ENCODE data around the gene EEF2K. TPM values are rescaled to one million over a fixed set of nuclear protein-coding genes. Genes with fewer than 3 reads are reported as not detected.

The EEF2K gene
- total and polyA plus RNA-seq, 2 of the 13 experiments (the other 11 are each of a cell fraction or from before 2014, with no cell fraction given), result 22.0 to 23.8 TPM

GRCh38 chr16:22206013-22206841, at the start of gene EEF2K (continued):
- TF ChIP-seq EP300 (IDR thresholded peaks at IDR 0.05; ENCODE audit: low read depth in 2 of 2, low read length in 2 of 2) (peak; percentile 38 to 49; a peak in 1 of 4 replicates), EP300 (CRISPR knock-in tag; IDR thresholded peaks at IDR 0.05; ENCODE audit: borderline replicate concordance) (no peak), ZNF329 (CRISPR knock-in tag; IDR thresholded peaks at IDR 0.05; ENCODE audit: low read depth) (peak; percentile 93), PRMT3 (CRISPR knock-in tag; IDR thresholded peaks at IDR 0.05; ENCODE audit: borderline replicate concordance, low read depth) (peak; percentile 99), KDM5A (IDR thresholded peaks at IDR 0.05; ENCODE audit: borderline replicate concordance, low read length) (peak; percentile 52; the same call in 1 of the 2 replicates), TFE3 (CRISPR knock-in tag; IDR thresholded peaks at IDR 0.05) (peak; percentile 93), ZNF547 (CRISPR knock-in tag; IDR thresholded peaks at IDR 0.05) (peak; percentile 91), ZNF646 (CRISPR knock-in tag; IDR thresholded peaks at IDR 0.05) (no peak), ZNF513 (CRISPR knock-in tag; conservative IDR thresholded peaks at IDR 0.05) (0 out of 2 replicates have a peak, but pooled peaks have one; percentile 78), ZBTB3 (CRISPR knock-in tag; IDR thresholded peaks at IDR 0.05; ENCODE audit: borderline replicate concordance, low read depth) (0 out of 2 replicates have a peak, but pooled peaks have one; percentile 40), ZFP91 (CRISPR knock-in tag; IDR thresholded peaks at IDR 0.05; ENCODE audit: borderline replicate concordance) (peak; percentile 97), TRAFD1 (CRISPR knock-in tag; IDR thresholded peaks at IDR 0.05; ENCODE audit: borderline replicate concordance) (peak; percentile 71; the same call in 1 of the 2 replicates)

Measured in HepG2 (cell line).